Measurements from ENCODE around the gene PHLDB1.

Gene PHLDB1

GRCh38 chr11:118623269-118623655, 15.8 kb downstream of the PHLDB1 start:
- DNase-seq: no peak

- DNase-seq: no peak
These were observed 17.7 kb downstream of the PHLDB1 start for GRCh38 chr11:118625036-118625690.

- no peak for DNase-seq
These were observed 18.6 kb downstream of the PHLDB1 start for GRCh38 chr11:118625976-118626375.

GRCh38 chr11:118627566-118627965, 20.2 kb downstream of the PHLDB1 start:
- DNase-seq: no peak

GRCh38 chr11:118628031-118628430, 20.6 kb downstream of the PHLDB1 start:
- DNase-seq: no peak

- no peak for DNase-seq
These were observed 21.0 kb downstream of the PHLDB1 start for GRCh38 chr11:118628432-118628831.

DNA sequence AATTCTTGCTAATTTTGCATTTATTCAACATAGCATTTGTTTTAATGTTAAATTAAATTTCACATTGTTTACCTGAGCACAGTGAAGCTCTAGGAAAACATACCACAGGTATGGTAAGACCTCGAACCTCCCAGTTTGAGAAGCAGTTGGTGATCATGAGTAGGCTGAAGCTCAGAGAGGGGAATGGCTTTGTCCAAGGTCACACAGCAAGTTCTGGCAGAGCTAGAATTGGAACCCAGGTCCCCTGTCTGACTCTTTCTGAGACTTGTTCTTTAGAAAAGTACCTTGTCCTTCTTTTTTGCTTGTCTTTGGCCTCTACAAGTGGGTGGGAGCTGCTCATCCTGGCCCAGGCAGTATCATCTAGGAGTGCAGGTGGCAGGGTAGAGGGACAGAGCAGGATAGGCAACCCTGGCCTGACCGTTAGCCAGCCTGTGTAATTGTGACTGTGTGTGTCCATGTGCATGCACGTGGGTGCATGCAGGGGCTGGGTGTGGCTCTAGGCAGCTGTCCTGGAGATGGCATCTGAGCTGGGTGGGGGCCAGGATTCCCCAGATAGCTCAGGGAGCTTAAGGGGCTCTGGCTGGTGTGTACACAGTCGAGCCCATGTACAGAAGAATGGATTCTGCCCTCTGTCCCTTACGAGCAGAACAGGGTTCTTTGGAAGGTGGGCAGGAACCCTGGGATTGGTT, 21.6 kb downstream of the PHLDB1 start:
- no peak for DNase-seq

DNA sequence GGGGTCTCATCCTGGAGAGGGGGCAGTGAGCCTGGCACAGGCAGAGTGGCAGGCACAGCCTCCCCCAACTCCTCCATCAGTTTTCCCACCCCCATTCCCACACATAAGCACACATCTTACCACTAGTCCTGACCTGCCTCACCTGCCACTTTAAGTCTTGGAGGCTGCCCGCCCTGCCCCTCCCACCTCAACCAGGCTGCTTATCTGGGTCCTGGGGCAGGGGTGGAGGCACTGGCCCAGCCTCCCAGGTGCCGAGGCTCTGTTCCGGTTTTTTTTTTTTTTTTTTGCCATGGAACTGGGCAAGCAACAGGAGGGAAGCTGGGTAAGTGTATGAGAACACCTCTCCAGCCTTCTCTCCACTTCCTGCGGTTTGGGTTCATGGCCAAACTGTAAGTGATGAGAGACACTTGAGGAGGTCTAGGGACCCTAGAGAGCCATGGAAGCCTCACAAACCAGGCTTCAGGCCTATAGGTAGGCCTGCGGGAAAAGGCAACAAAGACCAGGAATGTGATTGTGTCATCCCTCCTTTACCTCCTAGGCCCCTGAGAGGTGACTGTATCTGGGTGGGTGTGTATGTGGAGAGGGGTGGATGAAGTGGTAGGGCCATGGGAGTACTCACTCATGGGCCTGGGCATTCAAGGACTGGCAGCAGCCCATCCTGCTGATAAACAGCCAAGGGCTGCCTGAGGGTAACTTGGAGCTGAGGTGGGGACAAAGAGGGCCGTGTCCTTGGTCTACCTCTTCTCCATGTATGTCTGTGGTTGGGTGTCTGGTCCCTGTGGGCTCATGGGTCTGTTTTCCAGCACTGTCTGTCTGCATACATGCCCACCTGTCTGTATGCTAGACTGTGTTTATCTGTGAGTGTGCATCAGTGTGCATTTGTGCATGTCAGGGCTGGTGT, 22.6 kb downstream of the PHLDB1 start:
- no peak for DNase-seq

DNA sequence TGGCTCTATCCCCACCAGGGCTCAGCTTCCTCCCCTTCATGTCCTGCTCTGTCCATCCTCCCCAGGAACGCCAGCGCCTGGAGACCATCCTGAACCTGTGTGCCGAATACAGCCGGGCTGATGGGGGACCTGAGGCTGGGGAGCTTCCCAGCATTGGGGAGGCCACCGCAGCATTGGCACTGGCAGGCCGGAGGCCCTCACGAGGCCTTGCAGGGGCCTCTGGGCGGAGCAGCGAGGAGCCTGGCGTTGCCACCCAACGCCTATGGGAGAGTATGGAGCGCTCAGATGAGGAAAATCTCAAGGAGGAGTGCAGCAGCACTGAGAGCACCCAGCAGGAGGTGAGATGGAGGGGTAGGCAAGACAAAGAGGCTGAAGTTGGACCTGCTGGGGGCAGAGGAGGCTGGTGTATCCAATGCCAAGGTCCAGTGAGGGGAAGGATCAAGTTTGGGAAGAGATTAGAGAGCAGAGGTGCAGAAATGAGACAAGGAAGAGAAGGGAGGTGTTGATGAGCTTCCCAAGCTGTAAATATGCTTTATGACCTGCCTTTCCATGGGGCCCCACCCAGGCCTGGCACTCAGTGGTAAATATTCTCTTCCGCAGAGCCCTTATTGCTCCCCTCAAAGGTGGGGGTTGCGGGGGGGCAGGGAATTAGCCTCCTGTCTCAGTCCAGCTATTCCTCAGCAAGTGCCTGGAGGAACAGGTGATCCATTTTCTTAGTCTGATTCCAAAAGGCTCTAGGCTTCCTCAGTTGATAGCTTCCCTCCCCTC, 23.9 kb downstream of the PHLDB1 start:
- no peak for DNase-seq

DNA sequence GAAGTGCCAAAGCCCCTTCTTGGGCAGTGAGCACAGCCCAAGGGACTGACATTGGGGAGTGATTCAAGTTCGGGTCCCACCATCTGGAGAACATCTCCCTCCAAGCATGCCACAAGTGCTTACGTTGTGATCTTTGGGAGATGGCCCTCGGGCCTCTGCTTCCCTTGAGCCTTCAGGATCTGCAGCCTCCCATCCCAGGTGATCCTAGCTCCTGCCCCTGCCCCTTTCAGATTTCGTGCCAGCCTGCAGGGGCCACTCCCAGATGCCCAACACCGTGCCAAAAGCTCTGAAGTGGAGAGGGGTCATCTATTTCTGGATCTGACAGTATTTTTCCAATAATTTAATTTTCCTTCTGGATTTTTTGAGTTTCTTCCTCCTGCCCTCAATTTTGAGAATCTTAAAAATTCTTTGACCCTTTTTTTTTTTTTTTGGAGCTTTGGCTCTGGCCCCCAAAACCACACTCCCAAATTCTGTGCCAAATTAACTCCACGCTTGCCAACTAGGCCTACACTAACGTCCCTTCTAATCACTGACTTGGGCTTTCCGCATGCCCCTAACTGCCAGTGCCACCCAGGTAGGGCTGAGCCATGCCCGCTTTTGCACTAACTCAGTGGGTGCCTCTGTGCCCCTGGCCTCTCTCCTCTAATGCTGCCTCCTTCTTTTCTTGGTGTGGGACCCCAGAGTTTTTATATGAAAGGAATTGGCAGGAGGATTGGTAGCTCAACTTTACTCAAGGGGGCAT, 25.3 kb downstream of the PHLDB1 start:
- DNase-seq: no peak

DNA sequence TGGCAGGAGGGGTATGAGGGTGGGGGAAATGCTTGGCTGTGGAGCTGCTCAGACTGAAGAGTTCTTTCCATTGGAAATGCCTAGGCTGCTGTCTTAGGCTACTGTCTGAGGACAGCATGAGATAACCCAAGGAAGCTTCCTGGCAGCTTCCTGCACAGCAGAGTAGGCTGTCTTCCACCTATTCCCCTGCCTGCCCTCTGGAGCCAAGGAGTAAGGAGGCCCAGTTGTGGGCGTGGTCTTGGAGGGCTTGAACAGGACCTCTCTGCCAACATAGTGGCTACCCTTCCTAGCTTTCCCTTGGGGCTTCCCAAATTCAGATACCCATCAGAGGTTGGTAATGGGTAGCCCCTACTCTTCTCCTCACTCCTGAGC, 25.9 kb downstream of the PHLDB1 start:
- no peak for DNase-seq

DNA sequence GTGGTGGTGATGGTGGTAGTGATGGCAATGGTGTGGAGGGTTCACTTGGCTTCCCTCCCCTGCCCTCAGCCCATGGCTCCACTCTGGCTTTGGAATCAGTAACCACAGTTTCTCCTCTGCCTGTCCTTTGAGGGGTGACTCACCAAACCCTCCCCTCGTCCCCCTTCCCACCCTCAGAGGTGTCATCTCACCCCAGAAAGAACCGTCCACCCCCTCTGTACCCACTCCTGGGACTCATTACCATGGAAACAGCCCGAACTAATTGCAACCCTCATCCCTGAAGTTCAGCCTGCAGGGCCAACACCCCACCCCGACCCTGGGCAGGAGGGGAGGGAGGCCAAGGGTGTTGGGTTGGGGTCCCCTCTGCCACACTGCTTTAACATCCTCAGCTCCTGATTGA, 26.6 kb downstream of the PHLDB1 start:
- DNase-seq: no peak

DNA sequence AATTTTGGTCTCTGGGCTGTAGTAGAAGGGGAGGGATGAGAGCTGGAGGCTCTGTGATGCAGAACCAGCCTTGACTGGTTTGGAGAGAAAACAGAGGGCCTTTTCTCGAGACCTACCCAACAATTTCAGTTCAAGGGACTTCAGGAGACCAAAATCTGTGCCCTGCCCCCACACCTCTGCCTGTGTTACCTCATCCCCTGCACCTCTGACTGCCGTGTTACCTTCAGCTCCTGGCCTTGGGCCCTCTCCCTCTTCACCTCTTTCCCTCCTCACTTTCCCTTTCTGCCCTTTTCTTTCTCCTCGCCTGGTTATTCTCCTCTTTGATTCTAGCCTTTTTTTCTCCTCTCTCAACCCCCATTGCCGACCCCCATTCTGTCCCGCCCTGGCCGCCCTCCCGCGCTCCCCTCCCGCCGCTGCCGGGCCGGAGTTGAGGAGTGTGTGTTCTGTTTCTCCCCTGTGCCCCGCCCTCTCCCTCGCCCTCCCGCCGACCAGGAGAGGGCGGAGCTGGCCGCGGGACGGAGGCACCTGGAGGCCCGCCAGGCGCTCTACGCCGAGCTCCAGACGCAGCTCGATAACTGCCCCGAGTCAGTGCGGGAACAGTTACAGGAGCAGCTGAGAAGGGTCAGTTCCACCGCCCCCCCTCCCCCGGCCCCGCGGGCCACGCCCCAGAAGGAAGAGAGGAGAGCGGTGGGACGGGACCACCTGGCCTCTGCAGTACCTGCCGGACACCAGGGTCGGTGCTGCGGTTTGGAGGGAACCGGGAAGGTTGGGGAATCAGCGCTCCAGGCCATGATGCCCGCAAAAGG, 27.2 kb downstream of the PHLDB1 start:
- DNase-seq: no peak

DNA sequence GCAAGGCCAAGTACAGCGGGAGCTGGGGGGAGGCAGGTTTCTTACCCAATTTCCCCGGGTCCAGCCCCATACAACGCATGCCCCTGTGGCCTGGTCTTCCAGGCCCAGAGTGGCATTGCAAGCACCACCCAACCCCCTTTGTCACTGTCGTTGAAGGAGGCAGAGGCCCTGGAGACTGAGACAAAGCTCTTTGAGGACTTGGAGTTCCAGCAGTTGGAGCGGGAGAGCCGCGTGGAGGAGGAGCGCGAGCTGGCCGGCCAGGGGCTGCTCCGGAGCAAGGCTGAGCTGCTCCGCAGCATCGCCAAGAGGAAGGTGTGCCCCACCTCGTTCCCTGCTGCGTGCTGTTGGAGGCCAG, 27.8 kb downstream of the PHLDB1 start:
- no peak for DNase-seq

DNA sequence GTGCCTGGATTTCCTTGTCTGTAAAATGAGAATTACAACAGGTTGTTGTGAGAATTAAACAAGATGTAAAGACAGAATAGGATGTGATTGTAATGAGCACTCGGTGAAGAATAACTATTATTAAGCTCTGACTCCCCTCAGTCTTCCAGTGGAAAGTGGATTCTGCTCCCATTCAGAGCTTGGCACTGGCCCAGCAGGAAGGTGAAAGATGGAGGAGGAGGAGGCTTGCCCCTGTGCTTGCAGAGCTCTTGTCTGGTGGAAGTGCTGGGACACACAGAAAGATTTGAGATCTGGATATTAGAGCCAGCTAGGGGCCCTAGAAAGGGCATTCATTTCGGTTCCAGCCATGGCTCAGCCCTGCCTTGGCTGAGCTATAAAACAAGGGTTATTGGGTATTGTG, 28.2 kb downstream of the PHLDB1 start:
- DNase-seq: no peak

DNA sequence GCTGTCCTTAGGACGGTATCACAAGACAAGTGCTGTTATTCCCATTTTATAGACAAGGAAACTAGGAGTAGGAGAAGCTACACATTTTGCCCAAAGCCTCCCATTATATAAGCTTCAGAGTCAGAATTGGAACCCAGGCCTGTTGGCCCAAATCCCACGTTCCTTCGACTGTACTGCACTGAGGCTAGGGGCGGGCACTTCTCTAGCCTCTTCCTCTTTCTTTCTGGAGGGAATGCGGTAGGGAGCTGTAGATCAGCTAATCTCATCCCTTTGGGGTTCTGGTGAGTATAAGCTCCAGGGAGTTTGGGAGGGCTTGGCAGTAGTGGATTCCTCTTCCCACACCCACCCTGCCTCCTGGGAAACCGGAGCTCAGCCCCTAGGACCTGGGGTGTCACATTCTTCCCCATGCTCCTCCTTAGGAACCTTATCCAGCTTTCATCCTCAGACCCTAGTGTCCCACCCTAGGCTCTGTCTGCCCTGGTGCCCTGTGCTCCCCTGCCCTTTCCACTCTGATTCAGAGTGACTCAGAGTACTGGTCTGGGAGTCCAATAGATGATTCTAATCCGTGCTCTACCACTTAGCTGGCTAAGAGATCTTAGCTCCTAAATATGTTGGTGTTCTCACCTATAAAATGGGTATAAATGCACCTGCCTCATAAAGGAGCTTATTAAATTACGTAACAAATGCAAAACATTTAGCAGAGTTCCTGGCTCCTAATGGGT, 29.3 kb downstream of the PHLDB1 start:
- no peak for DNase-seq

GRCh38 chr11:118638726-118639125, 31.3 kb downstream of the PHLDB1 start:
- no peak for DNase-seq

- DNase-seq: no peak
These were observed 32.5 kb downstream of the PHLDB1 start for GRCh38 chr11:118639899-118640298.

DNA sequence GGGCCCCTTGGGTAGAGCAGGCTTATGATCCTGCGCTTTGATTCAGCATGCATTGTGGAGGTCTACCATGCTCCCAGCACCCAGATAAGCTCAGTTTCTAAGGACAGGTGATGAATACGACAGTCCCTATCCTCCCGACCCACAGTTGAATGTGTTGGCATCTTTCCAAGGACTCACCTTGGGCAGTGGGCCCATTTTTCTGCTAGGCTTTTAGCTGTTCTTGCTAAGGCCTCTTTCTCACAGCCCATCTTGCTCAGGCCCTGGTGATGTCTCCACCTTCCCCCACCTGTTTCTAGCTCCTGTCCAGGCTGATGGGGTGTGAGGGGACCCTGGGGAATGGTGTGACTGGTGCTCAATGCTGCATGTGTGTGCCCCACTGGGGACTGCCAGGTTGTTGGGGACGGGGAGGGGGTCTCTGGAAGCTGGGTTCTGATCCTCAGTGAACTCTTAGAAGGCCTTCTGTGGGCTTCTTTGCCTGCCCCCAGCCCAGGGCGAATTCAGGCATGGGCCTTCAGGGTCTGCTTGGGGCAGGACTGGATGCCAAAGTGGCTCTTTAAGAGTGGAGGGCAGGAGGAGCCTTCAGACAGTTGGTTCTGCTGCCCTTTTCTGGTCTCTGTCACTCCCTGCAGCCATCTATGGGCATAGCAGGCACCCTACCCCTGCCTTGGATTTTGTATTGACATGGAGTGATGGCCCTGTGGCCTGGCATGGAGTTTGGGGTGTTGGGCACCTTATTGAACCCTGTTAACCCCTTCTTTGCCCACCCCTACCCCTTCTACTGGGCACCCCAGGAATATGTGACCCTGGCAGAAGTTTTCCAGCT, 33.1 kb downstream of the PHLDB1 start:
- no peak for DNase-seq

Measured in T1000 (cell line).